ENCODE measurements around the gene MROH8. TPM values are rescaled to one million over a fixed set of nuclear protein-coding genes. Genes with fewer than 3 reads are reported as not detected.

The MROH8 gene
- total RNA-seq, 1 donor from 2014 or later: not detected

DNA sequence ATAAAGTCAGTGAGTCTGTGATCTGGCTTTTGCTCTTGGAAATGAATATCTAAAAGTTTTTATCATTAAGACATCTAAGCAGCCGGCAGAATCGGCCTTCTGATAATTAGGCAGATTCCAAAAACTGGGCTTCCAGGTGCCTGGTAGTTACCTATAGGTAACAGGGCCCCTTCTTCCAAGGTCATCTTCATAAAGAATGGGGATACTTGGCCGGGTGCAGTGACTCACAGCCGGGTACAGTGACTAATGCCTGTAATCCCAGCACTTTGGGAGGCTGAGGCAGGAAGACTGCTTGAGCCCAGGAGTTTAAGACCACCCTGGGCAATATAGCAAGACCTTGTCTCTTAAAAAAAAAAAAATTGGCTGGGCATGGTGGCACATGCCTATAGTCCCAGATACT is 70.7 kb downstream of the MROH8 start:
- intact Hi-C loops (cut with DNase I): no loop called here
- DNase-seq (ENCODE audit: low spot score in 2 of 2): no peak

DNA sequence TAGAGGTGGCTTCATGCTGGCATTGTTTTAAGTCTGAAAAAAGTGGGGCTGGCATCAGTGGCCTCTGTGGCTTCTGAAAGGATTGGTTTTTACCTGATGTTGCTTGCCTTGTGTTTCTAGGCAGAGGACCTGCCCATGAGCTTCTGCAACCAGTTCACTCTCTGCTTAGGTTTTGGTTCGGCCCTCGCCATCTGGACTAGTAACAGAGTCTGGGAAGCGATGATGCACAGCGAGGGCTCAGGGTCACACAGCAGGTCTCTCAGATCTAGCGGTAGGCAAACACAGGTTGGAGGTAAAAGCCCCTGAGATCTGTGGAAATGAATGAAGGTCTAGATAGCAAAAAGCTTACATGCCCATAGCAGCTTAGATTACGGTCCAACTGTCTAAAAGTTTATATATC is 76.8 kb downstream of the MROH8 start:
- Histone ChIP-seq H3K9me3 (no peaks in the 10 kb centered on the region), H3K4me3 (no peak overlapping the region), H3K4me1 (no peaks in the 10 kb centered on the region), H3K27ac (no peak overlapping the region), H3K36me3 (no peaks in the 10 kb centered on the region), H3K27me3 (no peaks in the 10 kb centered on the region)
- intact Hi-C loops (cut with DNase I): no loop called here
- TF ChIP-seq, protein P1, sequence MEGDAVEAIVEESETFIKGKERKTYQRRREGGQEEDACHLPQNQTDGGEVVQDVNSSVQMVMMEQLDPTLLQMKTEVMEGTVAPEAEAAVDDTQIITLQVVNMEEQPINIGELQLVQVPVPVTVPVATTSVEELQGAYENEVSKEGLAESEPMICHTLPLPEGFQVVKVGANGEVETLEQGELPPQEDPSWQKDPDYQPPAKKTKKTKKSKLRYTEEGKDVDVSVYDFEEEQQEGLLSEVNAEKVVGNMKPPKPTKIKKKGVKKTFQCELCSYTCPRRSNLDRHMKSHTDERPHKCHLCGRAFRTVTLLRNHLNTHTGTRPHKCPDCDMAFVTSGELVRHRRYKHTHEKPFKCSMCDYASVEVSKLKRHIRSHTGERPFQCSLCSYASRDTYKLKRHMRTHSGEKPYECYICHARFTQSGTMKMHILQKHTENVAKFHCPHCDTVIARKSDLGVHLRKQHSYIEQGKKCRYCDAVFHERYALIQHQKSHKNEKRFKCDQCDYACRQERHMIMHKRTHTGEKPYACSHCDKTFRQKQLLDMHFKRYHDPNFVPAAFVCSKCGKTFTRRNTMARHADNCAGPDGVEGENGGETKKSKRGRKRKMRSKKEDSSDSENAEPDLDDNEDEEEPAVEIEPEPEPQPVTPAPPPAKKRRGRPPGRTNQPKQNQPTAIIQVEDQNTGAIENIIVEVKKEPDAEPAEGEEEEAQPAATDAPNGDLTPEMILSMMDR (IDR thresholded peaks at IDR 0.05): no peak
- DNase-seq (ENCODE audit: low spot score in 2 of 2): no peak

More for the DNA sequence above, 70.7 kb downstream of the MROH8 start:
- no peak overlapping the region for H3K27ac ChIP-seq
- TF ChIP-seq, protein P1 (IDR thresholded peaks at IDR 0.05): no peak
- no peak overlapping the region for H3K4me3 ChIP-seq
- no peaks in the 10 kb centered on the region for H3K27me3 ChIP-seq
- H3K9me3 ChIP-seq: no peaks in the 10 kb centered on the region
- no peaks in the 10 kb centered on the region for H3K36me3 ChIP-seq
- no peaks in the 10 kb centered on the region for H3K4me1 ChIP-seq

DNA sequence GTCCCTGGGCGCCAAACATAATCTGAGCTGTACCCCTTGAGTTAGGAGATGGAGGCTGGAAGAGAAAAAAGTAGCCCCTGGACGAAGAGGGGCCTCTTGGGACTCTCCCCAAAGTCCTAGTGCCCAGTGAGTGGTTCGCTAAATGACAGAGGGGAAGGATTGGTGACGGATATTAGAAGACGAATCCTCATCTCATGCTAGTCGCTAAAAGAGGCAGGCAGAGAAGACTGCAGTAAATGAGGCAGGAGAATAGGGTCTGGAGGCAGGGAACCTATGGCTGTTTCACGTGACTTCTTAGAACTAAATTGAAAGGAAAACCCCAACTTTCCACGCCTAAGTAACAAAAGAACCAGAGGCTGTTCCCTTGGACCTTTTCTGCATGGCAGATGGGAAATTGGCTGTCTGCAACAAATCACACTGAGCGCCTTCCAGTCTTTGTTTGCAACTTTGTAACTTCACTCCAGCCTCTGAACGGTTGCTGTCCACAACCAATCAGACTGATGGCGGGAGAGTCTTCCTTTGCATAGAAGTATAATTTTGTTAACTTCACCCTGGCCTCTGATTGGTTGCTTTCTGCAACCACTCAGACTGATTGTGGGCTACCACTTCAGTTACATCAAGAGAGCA is 82.8 kb downstream of the MROH8 start:
- H3K27ac ChIP-seq: peak overlapping the region; percentile 64 to 69
- peaks cover 5 to 9% of the 10 kb centered on the region in 2 donors for H3K4me1 ChIP-seq
- TF ChIP-seq, protein P1 (IDR thresholded peaks at IDR 0.05): no peak
- H3K9me3 ChIP-seq: no peaks in the 10 kb centered on the region
- H3K4me3 ChIP-seq: peak overlapping the region; percentile 79 to 89
- no peak for DNase-seq (ENCODE audit: low spot score in 2 of 2)
- H3K36me3 ChIP-seq: no peaks in the 10 kb centered on the region
- intact Hi-C loops (cut with DNase I): no loop called here
- no peaks in the 10 kb centered on the region for H3K27me3 ChIP-seq

DNA sequence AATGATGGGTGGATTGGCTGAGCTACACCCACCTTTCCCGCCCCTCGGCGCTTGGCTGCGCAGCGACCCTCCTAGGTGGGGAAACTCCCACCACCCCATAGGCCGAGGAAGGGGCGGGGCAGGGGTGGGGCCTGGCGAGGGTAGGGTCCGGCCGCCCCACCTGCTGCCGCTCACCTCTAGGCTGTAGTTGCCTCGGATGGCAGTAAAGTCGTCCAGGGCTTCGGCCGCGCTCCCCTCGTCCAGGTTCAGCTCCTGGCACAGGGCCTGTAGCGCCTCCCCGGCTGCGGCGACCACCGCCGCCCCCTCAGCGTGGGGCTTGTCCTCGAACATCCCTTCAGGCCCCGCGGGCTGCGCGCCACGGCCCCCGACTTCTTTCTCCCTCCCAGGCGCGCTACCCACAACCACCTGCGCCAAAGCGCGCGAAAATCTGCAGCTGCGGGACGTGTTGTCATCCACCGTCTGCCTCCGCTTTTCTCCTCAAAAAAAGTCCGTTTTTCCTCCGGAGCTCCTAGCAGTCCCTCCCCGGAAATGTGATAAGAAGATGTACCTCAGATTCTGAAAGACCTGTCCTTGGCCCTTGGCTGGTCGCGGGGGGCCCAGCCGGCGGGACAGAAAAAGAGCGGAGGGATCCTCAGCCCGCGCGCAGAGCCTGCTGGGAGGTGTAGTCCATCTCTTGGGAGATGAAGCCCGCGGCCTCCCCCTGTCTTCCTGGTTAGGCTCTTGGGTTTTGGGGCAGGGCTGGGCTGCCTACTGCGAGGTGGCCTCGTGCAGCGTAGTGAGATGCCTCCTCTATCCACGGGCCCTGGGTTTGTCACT is 83.5 kb downstream of the MROH8 start, which contains the start of gene RBL1:
Gene RBL1, minus strand, starts transcription at position 399 of the 816 bp plus-strand sequence. Its CDS starts 69 bp downstream, at position 330.
- intact Hi-C loops (cut with DNase I): no loop called here
- Histone ChIP-seq H3K27me3 (no peaks in the 10 kb centered on the region), H3K9me3 (no peaks in the 10 kb centered on the region), H3K36me3 (no peaks in the 10 kb centered on the region), H3K4me1 (peaks cover 5 to 9% of the 10 kb centered on the region in 2 donors), H3K4me3 (peak within 1 kb of the TSS; percentile 79 to 89), H3K27ac (peak within 1 kb of the TSS; percentile 64 to 69)
- DNase-seq (ENCODE audit: low spot score in 2 of 2): peak; percentile 16 to 88
- TF ChIP-seq, protein P1 (IDR thresholded peaks at IDR 0.05): peak in 1 of 3 experiments; percentile 48

DNA sequence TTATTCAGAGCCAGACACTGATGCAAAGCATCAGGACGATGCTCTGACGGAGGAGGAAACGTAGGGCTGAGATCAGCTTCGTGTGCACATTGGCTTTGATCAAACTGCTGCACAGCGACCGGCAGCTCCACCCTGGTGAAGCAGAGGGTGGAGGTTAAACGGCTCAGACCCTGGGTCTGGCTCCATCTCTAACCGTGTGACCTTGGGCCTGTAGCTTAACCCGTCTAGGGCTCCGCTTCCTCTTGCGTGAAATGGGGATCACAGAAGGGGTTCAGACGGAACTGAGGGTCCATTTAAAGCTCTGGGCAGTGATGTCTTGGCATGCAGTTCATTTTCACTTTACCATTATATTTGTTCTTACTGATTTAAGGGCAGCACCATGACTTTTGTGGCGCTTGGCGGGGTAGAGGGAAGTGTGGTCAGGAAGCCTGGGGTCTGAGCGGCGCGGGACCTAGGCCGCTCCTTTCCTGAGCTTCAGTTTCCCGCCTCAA is 84.2 kb downstream of the MROH8 start:
- H3K27ac ChIP-seq: peak overlapping the region; percentile 64 to 69
- TF ChIP-seq, protein P1 (IDR thresholded peaks at IDR 0.05): no peak
- intact Hi-C loops (cut with DNase I): no loop called here
- peak overlapping the region; percentile 79 to 89 for H3K4me3 ChIP-seq
- no peaks in the 10 kb centered on the region for H3K27me3 ChIP-seq
- no peaks in the 10 kb centered on the region for H3K36me3 ChIP-seq
- peaks cover 5 to 9% of the 10 kb centered on the region in 2 donors for H3K4me1 ChIP-seq
- H3K9me3 ChIP-seq: no peaks in the 10 kb centered on the region
- no peak for DNase-seq (ENCODE audit: low spot score in 2 of 2)
